A204.1 (cell line): ENCODE measurements around the gene MELTF.
"Not testable (repeated sequence)": the region's sequence is repeated elsewhere in the genome, so short reads cannot be mapped to it uniquely, and the experiment has no call there.

Source experiments
- FAIRE-seq: peaks from 2 replicates; lab custom pipeline; 2012; peaks lifted over from hg19 to GRCh38; lab: Jason Lieb, UNC

Gene MELTF

DNA sequence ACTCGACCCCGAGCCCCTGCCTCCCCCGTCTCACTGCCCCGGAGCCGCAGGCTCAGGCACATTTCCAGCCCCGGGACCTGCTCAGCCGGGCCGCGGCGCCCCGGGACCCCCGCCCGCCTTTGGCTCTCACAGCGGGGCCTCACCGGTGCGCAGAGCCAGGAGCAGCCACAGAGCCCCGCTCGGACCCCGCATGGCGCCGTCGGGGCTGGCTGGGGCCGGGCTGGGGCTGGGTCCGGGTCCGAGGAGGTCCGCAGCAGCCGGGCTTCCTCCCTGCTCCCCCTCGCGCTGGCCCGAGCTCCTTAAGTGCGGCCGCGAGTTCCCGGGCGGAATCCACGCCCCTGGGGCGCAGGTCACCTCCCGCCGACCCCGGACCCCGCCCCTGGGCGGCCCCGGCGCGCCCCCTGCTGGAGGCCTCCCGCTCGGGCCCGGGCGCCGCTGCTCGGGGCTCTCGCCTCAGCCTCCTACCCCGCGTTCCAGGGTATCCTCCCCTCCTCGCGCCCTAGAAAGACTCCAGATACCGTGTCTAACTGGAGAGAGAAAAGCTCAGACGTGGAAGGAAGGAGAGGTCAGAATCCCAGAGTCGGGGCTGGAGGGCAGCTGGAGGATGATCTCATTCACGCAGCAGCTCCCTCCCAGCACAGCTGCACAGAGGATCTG, at the start of gene MELTF:
Gene MELTF, minus strand, starts transcription at position 307 of the 657 bp plus-strand sequence. Its CDS starts 115 bp downstream, at position 192.
- no peak for FAIRE-seq

DNA sequence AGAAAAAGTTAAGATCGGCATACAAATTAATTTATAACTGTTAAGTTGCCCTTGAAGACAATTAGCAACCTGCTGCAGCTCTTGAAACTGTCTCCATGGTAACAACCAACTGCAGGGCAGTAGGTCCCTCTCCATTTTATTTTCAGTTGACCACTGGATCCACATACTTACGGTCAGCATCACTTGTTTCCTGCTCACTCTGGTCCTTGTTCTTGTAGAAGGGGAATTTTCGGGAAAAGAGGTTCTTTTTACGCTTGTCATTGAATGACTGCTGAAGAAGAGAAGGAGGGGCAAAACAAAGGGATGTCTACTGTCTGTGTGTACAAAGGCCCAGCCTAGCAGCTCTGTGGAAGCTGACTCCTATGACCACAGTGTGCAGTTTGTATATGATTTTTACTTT, 46.8 kb upstream of the MELTF start:
- no peak for FAIRE-seq

DNA sequence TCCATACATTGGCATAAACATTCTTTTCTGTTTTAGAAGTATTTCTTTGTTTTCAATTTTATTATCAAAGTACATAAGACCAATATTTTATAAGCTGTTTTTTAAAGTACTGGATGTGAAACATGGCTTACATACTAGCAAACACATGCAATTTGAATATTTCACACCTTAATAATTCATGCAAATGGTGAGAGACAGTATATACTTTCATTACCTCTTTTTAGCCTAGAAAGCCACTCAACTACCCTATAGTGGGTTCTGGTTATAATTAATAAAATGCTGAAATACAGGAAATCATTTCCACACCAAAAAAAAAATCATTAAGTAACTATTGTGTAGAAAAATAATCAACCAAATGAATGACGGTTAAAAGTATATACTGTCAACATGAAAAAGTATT, 38.5 kb upstream of the MELTF start:
- FAIRE-seq, result no peak

DNA sequence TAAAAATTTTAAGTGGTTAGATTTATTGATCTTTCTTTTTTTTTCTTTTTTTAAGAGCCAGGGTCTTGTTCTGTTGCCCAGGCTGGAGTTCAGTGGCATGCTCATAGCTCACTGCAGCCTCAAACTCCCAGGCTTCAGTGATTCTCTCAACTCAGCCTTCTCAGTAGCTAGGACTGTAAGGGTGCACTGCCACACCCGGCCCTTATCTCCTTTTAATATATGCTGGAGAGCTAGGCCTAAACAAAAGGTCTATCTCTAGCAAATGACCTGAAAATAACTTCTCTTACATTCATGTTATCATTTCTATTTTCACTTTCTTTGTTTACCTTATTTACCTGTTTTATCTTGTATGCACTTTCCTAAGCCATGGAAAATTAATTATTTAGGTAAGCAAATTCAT, 35.2 kb upstream of the MELTF start:
- no peak for FAIRE-seq

DNA sequence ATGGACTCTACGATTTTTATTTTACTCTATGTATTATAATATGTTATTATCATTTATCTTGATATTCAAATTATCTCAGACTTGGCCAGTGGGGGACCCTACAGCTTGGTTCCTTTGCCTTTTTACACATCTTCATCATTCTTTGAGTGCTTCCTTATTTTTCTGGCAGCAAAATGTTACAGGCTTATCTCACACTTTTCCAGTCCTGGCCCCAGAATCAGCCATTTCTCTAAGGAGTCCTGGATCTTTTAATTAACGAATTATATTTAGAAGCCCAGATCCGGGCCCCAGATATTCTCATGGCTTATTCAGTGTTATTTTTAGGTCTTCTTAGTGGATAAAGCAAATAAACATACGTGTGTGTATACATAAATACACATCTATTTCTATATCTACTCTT, 32.8 kb upstream of the MELTF start:
- no peak for FAIRE-seq

DNA sequence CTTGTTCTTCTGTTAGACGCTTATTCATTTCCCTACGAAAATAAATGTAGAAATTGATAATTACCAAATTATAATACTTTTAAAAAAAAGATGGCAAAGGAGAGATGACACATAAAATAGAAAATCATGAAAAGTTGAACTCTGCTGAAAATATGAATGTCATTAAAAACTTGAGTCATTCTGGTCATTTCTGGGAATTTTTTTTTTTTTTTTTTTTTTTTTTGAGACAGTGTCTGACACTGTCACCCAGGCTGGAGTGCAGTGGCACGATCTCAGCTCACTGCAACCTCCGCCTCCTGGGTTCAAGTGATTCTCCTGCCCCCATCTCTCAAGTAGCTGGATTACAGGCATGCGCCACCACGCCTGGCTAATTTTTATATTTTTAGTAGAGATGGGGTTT, 22.0 kb upstream of the MELTF start:
- FAIRE-seq, result not testable (repeated sequence)

DNA sequence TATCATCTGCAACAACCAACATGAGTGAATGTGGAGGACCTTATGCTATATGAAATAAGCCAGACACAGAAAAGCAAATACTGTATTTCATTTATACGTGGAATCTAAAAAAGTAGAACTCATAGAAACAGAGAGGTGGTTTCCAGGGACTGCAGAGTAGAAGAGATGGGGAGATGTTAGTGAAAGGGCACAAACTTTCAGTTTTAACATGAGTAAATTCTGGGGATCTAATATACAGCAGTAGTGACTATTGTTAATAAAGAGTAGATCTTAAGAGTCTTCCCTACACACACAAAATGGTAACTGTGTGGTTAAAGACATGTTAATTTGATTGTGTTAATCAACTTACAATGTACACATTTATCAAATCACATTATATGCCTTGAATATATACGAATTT, 20.9 kb upstream of the MELTF start:
- no peak for FAIRE-seq

DNA sequence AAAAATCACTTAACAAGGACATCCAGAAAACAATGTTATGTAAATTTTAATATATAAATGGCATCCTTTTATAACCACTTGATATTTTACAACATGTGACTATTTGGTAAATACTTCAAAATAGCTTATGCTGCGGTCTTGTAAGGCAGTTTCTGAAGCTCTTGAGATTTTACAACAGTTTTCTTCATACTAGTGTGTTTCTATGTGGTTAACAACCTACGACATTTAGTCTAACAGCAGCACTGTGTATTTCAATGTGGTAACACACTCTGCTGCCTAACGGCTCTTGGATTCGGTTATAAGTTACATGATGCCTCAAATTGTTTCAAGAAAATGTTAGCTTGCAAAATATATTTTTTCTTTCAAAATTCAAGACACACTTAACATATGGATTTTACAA, 12.9 kb upstream of the MELTF start:
- FAIRE-seq, result no peak

DNA sequence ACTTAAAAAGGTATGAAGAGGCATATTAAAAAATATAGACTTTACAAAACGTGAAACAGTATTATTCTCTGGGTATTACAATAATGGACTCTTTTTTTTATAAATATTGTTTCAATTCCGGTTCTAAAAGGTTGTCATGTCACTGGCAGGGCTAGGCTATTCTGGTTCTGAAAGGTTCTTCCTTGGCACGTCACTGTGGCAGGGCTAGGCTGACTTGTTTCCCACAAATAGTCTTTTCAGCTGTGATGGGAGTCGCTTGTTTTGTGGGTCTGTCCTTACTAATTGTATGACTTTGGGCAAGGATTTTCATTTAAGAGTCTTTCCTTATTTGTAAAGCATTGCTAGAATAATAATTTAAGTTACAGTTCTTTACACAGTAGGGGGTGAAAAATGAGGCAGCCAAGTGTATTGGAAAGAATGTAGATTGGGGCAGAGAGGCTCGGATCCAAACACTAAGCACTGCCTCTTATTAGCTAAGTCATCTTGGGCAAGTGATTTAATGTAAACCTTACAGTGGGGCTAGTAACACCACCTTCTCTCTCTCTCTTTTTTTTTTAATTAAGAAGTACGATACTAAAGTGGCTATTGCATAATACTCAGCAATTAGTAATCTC, 12.4 kb upstream of the MELTF start:
- FAIRE-seq, result no peak

DNA sequence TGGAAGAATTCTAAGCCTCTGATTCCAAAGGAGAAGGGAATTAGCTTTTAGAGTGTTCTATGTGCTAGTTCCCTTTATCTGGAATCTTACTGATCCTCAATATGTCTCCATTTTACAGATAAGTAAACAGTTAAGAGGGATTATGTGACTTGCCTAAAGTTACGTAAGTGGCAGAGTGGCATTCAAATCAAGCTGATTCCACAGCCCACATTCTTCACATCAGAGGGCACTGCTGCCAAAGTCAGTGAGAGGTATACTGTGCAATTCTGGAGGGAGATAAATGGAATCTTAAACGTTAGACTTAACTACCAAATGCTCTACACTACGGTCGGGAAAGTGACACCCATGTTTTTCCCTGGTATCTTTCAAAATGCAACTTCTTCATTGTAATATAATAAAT, 11.0 kb upstream of the MELTF start:
- FAIRE-seq, result no peak

DNA sequence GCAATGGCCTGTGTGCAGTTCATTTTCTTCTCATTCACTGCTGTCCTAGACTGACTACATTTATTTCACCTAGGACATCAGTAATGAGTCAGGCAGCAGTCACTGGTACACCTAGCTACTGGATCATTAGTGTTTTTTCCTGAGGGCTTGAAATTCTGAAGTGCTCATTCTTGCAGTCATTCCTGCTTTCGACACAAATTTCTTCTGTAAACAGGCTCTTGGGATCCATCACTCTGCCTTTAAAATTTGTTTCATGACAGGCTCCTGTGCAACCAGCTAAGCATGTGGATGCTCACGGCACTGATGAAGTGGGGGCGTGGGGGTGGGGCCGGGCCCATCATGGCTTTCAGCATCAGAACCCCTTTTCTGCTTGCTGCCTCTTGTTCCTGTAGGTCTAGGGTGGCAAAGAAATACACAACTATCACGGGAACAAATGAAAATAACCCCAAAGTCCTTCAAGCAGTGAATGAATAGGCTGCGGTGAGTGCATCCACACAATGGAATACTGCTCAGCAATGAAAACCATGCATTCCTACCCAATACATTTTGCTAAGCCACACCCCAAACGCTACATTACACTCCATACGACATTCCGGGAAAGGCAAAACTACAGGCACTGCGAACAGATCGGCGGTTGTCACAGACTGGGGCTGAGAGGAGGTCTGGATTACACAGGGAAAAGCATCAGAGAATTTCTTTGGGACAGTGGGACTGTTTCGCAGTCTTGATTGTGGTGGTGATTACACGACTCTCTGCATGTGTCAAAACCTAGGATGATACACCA, 9.3 kb upstream of the MELTF start:
- FAIRE-seq, result no peak

DNA sequence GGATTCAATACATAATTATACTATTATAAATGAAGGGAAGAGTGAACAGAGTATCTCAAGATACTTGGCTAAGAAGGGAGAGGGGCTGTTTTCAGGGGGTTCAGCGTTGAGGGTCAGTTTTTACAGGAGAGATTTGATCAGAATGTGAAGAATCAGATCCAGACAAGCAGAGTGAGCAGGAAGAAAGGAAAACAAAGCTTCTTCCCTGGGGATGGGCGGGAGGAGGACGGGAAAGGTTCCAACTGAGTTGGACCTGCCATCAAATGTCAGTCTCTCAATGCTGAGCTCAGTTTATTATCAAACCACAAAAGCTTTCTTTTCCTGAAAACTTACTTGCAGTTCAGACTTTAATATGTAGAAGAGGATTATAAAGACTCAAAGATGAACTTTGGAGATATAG, 6.0 kb upstream of the MELTF start:
- no peak for FAIRE-seq

DNA sequence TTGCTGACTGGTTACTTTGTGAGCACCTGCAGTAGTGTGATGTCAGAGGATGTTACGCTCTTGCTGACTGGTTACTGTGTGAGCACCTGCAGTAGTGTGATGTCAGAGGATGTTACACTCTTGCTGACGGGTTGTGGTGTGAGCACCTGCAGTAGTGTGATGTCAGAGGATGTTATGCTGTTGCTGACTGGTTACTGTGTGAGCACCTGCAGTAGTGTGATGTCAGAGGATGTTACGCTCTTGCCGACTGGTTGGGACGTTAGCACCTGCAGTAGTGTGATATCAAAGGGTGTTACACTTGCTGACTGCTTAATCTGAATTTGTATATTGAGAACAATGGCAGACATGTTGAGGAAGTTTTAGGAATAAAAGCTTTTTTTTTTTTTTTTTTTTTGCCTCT, 5.2 kb upstream of the MELTF start:
- FAIRE-seq, result not testable (repeated sequence)

DNA sequence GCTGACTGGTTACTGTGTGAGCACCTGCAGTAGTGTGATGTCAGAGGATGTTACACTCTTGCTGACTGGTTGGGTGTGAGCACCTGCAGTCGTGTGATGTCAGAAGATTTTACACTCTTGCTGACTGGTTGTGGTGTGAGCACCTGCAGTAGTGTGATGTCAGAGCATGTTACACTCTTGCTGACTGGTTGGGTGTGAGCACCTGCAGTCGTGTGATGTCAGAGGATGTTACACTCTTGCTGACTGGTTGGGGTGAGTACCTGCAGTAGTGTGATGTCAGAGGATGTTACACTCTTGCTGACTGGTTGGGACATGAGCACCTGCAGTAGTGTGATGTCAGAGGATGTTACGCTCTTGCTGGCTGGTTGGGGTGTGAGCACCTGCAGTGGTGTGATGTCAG, 4.1 kb upstream of the MELTF start:
- FAIRE-seq, result not testable (repeated sequence)

DNA sequence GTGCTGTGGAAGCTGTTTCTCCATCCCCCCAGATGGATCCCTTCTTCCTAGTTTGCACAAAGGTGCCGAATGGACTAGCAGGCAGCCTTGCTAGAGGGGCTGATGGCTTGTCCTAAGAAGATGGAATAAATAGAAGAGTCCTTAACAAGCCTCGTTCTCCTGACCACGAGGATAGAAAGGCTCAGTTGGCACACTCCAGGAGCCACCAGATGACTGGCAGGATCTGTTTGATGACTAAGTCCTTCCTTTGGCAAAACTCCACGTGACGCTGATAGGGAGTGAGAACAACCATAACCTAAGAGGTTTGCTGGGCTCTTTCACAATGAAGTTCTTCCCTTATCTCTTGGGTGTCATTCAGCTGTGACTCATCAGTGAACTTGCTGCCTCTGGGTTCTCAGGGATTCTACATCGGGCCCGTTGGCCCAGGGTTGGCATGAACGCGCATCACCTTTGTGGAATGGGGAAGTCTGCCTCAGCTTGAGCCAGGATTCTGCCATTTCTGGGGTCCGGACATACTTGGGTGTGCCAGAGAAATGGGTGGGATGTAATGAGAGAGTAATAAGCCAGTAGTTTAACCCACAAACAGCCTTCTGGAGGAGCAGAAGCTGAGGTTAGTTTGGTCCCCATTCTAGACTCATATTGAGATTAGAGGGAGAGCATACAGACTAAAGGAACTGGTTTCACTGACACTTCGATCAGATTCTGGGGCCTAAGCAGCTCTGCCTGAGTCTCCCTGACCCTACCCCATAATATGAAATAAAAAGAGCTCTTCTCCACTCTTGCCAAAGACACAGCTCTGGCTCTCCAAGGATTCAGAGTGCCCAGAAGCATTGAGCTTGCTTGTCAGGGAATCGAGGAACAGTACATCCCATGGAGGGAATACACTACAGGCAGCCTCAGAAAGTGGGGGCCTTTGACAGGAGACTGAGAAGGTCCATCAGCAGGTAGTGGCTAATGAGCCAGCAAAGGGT, 2.0 kb upstream of the MELTF start:
- no peak for FAIRE-seq

DNA sequence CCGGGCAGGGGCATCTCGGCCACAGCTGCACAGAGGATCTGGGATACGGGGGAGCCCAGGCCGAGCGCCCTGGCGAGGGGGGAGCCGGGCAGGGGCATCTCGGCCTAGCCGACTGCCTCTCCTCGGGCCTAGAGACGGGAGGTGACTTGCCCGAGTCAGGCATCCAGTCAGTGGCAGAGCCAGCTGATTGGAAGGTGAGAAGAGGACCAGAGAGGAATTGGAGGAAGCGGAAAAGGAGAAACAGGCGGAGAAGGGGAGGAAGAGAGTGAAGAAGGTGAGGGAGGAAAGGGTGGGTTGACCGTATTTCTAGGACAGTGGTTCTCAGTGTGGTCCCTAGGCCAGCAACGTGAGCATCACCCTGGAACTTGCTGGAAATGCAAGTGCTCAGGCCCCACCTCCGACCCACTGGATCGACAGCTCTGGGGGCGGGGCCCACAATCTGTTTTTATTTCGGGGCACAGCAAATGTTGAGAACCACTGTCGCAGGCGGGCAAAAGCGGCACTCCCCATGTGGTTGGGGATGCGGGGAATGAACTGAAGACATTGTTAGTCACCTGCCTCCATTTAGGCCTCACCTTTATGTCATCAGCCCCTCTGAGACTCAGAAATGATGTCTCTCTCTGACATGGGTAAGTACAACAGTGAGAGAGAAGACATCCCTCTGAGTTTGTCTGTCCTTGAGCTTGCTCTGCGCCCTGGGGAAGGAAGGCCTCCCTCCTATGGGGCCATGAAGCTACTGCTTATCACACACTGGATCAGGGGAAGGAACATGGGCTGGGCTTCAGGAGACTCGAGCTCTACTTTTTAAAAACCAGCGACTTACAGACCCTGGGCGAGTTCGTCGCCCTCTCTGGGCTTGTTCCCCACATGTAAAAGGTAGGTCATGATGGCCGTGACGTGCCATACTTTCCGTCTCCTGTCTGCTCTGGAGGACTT, 1.0 kb upstream of the MELTF start:
- FAIRE-seq, result no peak

DNA sequence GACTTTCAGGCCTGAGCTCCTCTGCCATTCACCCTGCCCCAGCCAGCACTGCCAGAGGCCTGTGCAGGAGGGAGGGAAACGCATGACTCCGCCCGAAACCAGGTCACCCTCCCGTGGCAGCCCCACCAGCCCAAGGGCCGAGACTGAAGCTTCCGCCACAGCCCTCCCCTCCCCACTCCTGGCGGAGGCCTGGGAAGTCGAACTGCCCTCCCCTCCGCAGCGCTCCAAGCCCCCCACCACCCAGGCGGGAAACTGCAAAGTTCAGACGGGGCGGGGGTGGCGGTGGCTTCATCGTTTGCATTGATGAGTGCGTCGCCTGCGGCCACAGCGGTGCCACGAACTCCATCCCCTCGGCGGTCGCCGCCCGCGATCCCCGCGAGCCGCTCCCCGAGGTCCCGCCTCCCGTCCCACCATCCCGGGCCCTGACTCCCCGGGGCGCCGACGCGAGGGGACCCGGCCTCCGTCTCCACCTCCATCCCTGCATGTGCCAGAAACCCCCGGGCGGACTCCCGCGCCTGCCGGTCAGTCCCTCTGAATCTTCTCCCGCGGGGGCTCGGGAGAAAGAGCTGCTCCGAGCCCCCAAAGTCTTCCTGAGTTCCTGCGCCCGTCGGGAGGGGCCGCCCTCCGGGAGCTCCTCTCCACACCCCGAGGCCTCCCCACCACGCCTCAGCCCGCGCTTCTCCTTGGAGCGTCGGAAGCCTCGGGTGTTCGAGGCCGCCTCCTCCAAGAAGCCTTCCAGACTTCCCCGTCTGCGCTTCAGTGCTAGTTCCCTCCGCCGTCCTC, 698 bp downstream of the MELTF start:
- no peak for FAIRE-seq

DNA sequence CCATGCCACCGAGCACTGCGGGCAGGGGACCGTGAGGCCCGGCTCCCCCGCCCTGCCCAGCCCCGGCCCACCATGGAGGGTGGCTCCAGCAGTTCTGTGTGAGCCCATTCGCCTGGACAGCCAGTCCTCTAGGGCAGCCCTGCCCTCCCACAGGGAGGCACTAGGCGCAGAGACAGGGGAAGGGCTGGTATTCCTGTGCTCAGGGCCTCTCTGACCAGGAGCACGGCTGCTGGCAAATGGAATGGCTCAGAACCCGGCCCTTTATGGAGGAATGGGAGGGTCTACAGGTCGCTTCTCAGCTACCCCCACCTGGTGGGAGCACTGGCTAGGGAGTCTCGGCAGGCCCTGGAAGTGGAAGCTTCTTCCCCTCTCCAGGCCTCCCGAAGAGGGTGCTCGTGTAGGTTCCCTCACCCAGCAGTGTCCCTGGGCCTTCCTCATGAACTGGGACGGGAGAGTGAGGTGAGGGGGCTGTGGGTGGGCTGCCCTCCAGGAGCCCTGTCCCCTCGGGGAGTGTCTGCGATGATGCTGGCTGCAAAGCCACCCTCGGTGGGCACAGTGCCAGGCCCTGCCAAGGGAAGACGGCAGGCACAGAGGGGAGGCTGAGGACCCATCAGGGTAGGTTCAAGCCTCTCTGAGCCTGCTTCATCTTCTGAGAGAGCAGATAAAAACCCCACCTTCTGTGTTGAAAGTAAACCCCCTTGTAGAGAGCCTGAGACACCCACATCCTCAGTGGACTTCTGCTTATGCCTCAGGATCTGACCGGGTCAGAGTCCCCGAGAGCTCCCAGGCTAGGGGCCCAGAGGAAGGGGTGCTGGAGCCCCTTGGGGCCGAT, 1.5 kb downstream of the MELTF start:
- FAIRE-seq, result no peak

DNA sequence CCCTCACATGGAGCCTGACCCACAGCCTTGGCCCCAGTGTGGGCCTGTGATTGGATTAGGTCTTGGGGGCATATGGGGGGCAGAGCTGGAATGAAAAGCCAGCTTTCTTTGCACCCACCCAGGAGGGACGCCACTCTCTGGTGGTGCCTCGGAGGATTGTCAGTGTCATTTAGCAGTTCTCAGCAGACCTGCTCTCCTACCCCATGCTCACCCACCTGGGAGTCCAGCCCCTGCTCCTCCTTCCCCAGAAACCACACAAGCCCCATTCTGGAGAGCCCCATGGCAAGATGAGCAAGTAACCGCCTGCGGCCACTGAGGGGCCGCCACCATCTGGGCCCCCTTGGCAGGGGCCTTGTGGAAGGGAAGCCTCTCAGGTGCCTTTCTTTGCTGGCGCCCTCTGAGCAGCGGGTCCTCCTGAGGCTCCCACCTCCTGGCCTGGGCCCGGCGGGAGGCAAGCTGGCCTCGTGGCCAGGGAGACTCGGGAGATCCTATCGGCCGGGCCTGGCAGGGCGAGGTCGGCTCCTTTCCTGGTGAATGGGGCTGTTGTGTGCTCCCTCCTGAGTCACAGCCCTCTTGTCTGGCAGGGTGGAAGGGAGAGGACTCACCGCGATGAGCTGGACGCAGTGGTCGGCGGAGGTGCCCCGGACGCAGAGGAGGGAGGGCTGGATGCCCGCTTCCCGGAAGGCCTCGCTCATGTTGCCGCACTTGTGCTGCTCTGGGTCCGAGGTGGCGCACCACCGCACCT, 2.3 kb downstream of the MELTF start:
- no peak for FAIRE-seq
